Hematopoietic multipotent progenitor cell treated with erythropoietin and hydrocortisone succinate and interleukin-3 and kit ligand, for 4 days (in vitro differentiated cells): ENCODE results near the gene MPST.

Experiments
- DNase-seq: peaks from one replicate; pipeline ENCODE4 v3.0.0-alpha.2; 2015

The MPST gene

DNA sequence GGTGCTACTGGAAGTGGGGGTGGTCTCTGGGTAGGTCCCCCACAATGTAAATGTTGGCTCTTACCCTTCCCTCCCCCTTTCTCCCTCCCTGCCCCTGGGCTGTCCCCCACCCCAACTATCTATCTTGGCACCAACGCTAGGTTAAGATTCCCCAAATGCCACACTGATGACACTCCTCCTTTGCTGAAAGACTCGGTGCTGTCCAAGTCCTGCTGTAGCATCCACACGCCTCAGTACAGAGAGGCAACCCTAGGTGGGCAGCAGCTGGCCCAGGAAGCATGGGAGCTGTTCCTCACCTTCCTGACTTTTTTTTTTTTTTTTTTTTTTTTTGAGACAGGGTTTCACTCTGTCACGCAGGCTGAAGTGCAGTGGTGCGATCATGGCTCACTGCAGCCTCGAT, 28.6 kb downstream of the MPST start:
- DNase-seq, result no peak

DNA sequence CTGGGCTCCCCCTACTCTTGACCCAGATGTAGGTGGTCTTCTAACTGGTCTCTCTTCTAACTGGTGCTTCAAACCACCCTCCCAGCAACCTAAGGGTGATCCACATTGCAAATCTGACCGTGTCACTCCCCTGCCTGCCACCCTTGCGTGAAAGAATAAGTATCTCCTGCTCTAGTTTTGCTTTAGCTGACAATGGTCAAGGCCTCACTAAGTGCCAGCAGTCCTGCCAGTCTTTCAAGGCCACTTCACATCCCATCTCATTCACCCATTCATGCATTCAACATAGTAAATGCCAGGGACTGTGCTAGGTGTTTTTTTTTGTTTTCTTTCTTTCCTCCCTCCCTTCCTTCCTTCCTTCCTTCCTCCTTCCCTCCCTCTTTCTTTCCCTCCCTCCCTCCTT, 29.7 kb downstream of the MPST start:
- no peak for DNase-seq

DNA sequence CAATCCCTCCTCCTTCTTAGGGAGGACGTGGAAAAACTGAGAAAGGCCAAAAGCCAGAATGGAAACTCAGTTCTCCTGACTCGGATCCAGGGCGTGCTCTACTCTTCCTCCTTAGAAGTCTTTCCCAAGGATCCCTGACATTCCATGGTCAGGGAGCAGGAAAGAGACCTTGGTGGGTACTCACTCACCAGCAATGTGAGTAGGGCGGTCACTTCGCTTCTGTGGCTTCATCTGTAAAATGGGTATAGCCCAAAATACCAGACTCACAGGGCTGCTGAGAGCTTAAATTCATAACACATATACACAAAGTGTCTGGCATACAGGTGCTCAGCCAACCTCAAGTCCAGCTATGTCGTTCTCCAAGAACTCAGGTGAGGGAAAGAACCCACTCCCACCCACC, 31.4 kb downstream of the MPST start:
- DNase-seq, result no peak

DNA sequence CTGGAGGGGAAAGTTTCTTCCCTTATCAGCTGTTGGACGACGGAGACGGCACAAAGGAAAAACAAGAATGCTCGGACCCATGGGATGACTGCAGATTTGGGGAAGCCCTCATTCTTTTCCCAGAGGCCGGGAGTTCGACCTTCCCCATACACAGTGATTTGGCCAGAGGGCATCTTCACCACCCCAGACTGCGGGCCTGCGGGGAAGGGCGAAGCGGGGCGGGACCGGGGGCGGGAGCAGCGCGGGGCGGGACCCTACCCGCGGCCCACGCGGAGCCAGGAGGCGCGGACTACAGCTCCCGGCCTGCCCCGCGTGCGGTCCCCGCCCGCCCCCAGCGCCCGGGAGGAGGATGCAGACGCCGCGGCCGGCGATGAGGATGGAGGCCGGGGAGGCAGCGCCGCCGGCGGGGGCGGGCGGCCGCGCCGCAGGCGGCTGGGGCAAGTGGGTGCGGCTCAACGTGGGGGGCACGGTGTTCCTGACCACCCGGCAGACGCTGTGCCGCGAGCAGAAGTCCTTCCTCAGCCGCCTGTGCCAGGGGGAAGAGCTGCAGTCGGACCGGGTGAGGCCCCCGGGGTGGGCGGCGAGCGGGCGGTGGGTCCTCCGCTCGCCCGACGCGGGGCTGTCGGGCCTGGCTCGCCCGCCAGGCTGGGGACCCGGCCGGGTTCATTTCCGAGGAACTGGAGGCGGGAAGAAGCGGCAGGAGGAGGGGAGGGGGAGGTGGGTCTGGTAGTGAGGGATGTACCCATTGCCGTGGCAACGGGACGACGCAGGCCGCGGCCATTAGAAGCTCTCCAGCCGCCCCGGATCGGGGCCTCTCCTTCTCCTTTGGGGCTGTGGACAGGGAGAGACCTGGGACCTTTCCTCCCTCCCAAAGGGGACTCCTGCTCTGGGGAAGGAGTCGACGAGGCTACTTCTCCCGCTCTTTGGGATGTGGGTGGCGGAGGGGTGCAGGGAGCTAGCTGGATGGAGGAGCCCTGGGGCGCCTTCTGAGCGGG, 32.1 kb downstream of the MPST start, which contains the start of gene KCTD17:
KCTD17 (plus strand) TSS at position 352 of the 995 bp plus-strand sequence; CDS start at position 371, 19 bp downstream.
- DNase-seq, result peak; percentile 85

DNA sequence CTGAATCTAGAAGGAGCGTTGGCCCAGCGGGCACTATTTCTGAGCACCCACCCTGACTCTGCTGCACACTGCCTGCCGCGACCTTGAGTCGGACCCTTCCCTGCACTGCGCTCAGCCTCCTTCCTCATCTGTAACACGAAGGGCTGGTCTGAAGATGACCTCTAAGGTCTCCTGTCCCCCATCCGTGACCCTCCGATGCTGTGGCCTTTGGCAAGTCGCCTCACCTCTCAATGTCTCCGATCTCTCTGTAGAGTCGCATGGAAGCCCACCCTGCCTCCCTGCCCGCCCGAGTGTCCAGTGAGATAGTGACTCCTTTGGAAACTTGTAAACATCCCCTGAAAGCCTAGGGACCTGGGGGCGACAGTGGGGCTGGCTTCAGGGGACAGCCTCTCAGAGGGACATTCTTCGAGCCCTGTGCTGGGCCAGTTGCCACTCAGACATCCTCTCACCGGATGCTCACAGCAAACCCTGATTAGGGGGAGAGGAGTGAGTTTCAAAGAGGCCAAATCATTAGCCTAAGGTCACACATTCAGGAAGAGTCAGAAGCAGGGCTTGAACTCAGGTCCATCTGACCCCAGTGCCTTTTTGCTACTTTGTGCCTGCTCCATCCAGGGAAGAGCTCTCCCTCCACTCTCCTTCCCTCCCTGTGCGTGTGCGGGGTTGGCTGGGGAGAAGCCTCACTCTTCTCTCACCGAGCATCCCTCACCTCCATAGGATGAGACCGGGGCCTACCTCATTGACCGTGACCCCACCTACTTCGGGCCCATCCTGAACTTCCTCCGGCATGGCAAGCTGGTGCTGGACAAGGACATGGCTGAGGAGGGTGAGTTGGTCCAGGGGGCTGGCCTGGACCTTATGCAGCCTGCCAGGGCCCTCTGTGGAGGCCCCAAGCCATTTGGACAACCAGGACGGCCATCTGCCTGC, 33.1 kb downstream of the MPST start:
- no peak for DNase-seq

DNA sequence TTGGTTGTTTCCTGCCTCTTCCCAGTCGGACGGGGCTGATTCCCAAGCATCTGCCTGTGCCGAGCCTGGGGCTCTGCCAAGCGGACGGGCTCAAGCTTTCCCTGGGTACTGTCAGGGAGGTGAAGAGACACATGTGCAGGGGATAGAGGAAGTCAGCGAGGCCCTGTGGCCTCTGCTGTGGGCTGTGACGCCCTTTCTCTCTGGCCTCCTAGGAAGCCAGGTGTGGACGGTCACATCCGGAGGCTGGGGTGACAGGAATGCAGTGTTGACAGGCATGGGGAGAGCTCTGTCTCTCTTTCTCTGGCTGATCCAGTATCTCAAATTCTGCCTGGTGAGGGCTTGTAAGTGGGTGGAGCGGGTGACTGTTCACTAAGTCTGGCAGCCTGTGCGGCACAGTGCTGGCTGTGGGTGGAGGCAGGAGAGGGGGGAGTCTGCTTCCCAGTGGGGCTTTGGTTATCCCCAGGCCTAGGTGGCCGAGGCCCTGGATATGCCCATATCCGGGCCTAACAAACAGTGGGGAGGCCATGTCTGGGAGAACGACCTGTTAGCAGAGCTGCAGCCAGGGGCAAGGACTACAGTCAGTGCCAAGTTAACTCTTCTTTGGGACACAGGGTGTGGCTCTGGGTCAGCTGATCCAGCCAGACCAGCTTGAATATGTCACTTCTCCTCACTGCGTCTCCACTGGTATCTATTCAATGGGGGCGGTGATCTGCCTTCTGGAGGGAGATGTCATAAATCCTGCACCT, 33.9 kb downstream of the MPST start:
- DNase-seq, result peak; percentile 33

DNA sequence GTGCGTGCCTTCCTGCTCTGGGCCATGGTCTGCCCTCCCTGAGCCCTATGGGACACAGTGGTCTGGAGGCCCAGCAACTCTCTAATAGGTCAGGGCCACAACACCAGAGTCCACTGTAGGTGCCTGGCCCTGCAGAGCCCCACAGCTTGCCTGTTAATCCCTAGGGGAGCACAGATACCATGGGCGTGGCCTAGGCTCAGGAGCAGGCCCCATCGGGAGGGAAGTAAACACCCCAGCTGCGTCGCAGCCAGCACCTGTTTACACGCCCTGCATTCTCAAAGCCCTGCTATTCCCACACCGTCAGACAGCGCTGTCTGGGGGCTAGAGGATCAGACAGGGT, 34.5 kb downstream of the MPST start:
- no peak for DNase-seq

DNA sequence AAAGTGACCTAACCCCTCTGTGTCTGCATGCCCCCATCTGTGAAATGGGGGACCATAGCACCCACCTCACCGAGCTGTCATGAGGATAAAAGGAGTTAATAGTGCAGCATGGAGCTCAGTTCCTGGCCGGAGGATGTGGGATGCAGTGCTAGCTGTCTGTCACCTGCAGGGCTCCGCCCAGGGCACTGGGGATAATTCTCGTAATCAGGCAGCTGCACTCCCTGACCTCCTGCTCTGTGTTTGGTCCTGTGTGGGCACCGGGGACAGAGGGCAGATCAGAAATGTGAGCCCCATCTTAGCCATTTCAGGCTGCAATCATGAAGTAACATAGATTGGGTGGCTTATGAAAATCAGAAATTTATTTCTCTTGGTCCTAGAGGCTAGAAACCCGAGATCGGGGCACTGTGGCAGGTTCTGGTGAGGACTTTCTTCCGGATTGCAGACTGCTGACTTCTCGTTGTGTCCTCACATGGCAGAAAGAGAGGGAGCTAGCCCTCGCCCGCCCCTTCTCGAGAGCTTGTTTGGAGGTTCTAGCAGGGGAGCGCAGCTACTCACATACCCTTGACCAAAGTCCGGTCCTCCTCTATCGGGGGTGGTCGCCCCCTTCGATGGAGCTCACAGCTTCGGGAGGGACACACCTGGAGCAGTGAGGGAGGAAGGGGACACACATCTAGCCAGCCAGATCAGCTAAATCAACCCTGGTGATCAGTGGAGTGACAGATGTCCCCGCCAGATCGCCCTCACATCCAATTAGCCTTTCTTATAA, 35.2 kb downstream of the MPST start:
- no peak for DNase-seq

DNA sequence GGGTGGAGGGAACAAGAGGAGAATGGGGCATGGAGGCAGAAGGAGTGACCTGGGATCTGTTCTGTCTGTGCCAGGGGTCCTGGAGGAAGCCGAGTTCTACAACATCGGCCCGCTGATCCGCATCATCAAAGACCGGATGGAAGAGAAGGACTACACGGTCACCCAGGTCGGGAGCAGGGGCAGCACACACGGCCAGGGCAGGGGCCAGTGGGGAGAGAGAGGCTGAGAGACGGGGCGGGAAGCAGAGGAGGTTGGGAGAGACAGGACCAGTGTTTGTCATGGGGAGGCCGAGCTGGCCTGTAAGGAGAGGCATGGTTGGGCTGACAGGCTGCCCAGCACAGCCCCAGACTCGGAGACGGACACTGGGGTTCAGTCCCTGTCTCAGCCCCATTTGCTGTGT, 36.7 kb downstream of the MPST start:
- DNase-seq, result no peak

DNA sequence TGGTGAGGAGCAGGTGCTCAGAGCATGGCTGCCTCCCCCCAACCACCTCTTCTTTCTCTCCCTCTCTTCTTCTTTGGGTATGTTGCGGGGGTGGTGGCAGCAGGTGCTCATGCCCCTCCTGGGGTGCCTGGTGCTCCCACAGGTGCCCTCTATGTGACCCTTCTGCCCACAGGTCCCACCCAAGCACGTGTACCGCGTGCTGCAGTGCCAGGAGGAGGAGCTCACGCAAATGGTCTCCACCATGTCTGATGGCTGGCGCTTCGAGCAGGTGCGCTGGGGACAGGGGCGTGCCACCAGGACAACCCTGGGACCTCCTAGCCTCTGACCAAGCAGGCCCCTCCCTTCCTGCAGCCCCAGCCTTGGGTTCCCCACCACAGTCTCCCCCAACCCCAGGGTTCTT, 37.7 kb downstream of the MPST start:
- DNase-seq, result no peak

DNA sequence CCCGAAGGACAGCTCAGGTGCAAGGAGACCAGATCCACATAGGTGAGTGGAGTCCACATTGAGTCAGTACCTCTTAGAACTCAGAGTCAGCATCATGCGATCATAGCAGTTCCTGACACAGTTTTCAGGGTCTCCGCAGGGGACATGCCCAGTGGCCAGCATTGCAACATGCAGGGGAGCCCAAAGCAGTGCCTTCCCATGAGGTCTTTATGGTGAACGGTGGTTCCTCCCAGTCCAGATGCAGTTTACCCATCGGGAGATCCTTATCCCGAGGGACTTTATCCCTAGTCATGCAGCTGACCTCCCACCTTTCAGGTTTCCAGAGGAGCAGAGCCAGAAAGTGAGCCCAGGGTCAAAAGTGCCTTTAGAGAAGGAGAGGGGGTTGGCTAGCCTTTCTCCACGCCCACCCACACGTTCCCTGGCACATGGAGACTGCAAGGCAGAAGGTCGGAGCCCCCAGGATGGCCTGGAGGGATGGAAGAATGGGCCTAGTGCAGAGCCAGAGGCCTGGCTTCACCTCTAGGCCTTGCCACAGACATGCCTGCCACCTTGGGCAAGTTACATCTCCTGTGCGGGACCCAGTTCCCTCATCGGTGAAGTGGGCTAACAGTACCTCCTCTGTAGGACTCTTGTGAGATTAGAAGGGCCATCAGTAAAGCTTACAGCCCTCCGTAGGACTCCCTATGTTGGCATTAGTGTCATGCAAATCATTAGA, 38.4 kb downstream of the MPST start:
- no peak for DNase-seq

DNA sequence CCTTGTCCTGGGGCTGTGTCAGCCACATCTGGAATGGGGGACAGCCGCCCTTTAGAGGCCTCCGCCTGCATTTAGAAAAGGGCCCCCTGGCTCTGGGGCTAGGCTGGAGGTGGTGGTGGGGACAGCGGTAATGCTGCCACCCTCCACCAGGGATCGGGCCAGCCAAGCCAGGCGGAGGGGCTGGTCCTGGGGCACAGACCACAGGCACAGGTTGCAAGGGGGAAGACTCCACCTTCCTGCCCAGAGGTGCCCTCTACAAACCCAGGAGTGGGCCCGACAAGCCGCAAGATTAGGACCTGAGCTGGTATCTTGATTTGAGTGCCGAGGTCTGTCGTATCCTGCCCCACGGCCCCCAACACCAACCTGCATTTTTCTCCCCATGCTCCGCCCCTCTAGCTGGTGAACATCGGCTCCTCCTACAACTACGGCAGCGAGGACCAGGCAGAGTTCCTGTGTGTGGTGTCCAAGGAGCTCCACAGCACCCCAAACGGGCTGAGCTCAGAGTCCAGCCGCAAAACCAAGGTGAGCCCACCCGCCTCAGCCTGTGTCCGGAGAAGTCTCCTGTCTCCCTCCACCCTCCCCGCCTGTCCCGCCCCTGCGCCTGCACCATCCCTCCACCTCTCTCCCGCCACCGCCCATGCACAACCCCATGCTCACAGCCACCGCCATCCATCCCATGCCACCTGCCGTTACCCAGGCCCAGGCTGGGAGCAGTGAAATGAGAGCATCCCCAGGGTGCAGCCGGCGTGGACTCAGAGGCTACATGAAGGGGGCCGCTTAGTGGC, 39.6 kb downstream of the MPST start:
- no peak for DNase-seq

DNA sequence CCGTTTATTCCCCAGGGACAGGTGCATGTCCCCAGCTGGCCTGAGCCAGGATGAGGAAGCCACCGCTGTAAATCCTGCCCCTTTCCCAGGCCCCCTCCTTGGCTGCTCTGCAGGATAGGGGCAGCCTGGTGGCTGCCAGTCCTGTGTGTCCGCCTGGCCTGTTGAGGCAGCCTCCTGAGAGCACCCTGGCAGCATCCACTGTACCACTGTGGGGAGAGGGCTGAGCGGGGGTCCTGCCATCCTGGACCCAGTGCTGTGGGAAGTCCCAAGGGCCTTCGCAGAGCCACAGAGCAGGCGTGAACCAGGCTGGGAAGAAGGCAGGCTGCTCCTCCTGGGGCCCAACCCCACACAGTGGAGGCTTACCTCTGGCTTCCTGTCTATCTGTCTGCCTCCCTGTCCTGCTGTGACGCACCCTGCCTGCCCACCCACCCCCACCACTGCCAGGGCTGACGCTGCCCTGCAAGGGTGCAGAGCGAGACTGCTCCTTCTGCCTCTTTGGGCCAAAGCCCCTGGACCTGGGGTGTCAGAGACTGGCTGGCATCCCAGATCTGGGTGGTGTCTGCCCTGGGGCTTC, 40.4 kb downstream of the MPST start:
- no peak for DNase-seq

DNA sequence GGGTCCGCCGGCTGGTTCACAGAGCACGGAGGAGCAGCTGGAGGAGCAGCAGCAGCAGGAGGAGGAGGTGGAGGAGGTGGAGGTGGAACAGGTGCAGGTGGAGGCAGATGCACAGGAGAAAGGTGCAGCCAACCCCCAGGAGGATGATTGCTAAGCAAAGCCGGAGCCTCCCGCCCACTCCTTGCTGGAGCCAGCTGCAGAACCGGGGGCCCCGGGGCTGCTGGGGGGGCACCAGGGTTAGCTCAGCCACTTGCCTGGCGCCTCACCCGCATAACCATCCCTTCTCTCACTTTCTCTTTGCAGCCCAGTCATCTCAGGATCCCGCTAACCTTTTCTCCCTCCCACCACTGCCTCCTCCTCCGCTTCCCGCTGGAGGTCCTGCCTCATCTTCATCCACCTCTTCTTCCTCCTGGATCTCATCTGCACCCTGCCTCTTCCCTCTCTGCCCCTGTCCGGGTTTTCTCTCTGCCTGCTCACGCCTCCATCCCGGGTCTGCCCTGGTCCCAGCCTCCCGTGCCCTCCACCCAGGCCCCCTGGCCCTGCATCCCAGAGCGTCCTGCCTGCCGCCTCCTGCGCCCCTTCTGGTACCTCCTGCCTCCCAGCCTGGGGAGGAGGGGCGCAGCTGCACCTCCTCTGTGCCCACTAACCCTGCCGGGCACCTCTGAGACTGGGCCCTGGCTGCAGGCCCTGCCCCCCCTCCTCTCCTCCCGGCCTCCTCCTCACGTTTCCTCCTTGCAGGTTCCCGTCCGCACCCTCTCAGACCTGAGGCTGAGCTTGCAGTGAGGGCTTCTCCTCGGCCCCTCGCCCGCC, 41.5 kb downstream of the MPST start:
- no peak for DNase-seq

DNA sequence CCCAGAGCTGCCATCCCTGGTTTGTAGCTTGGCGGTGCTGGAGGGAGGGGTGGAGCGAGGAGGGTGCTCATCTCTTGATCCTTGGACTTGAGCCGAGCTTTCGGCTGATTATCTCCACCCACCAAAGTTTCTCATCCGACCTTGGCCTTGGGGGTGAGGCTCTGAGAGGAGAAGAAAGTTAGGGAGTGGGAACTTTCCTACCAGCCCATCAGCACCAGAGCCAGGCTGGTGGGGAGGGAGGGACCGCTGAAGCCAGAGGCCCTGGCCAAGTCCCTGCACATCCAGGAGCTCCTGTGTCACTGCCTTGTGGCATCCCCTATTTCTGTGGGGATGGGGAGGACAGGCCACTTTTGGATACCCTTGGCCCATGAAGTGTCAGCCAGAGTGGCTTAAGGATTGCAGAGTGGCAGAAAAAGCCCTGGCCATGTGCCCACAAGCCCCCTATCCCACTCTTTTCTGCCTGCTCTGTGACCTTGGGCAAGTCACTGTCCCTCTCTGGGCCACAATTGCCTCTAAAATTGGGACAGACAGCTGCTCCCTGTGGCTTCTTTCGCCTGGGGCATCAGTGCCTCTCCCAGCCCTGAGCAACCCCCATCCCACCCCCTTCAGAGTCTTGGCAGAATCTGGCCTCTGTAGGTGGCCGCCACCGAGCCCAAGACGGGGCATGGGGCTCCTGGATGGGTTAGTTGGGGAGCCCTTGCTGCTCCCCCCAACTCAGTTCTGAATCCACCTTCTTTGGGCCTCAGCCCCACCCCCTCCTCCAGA, 42.3 kb downstream of the MPST start:
- DNase-seq, result no peak

DNA sequence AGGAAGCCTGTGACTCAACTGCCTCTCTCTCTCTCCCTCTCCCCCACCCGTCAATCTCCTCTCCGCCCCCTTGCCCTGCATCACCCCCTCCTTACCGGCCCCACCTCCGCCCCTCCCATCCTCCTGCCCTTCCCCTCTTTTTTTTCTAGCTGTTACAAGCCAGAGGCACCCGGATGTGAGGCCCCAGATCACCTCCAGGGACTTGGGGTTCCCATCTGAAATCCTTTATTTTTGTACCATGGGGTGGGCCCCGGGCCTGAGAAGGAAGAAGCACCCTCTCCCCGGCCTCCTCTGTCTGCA, 42.8 kb downstream of the MPST start:
- no peak for DNase-seq

DNA sequence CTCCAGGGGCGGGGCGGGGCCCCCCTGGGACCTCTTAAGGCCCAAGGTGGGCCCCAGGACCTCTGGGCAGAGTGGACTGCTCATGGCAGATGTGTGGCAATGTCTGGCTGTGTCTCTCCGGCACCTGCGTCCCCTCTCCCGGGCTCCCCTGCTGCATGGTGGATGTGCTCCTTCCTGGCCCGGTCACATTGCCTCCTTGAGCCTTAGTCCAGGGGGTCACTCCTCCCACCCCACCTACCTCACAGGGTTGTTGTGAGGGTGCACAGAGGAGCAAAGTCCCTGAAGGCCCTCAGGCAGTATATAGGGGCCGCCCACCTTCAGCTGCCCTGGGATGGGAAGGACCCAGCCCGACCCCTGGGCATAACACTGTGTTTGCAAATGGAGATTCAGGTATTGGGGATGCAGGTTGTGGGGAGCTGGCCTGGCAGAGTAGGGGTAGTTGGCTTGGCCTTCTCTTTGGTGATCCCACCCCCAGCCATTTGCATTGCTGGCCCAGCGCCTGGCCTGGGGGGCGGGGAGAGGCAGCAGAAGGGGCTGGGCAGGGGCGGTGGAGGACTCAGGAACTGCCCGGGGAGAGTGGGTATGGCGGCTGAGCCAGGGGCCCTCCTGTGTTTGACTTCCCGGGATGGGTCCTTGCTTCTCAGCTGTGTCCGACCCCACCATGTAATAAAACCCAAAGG, 43.3 kb downstream of the MPST start:
- no peak for DNase-seq
